Left lung (tissue), 10 donors: ENCODE data around the gene ITGB5. TPM values are rescaled to one million over a fixed set of nuclear protein-coding genes. Genes with fewer than 3 reads are reported as not detected.
"Not testable (repeated sequence)": the region's sequence is repeated elsewhere in the genome, so short reads cannot be mapped to it uniquely, and the experiment has no call there.

Source experiments
- ATAC-seq: fragments of 200-7000 bp; cut with Tn5 transposase; one replicate; pipeline ENCODE4 v1.9.1; 2020; ENCODE audit warnings: moderate library complexity
- DNase-seq, 4 donors: peaks; one replicate each; pipeline ENCODE4 v3.0.0-alpha.2; 2013 to 2020
- H3K27ac ChIP-seq, 2 donors: fragments of 200-600 bp; sonication (generic) in 1 of 2; one replicate each; pipeline versions ENCODE4 v1.5.0 to v1.8.0; 2020 to 2021
- H3K27me3 ChIP-seq, 2 donors: fragments of 200-600 bp; sonication (generic) in 1 of 2; one replicate each; pipeline versions ENCODE4 v1.5.0 to v1.8.0; 2020 to 2021
- H3K36me3 ChIP-seq, 2 donors: fragments of 200-600 bp; sonication (generic) in 1 of 2; one replicate each; pipeline versions ENCODE4 v1.5.0 to v1.8.0; 2020 to 2021
- H3K4me1 ChIP-seq, 2 donors: fragments of 200-600 bp; one replicate each; pipeline ENCODE4 v1.8.0; 2021
- H3K4me3 ChIP-seq, 2 donors: fragments of 200-600 bp; sonication (generic) in 1 of 2; one replicate each; pipeline versions ENCODE4 v1.5.0 to v1.8.0; 2020 to 2021; ENCODE audit warnings: mild to moderate bottlenecking in 1 of 2
- H3K9me3 ChIP-seq, 2 donors: fragments of 200-600 bp; sonication (generic) in 1 of 2; one replicate each; pipeline versions ENCODE4 v1.5.0 to v1.8.0; 2020 to 2021
- CTCF ChIP-seq, 2 donors: fragments of 200-600 bp; sonication (generic) in 1 of 2; IDR thresholded peaks; one replicate each; pipeline versions ENCODE4 v1.5.0 to v1.8.0; 2021; ENCODE audit warnings: antibody characterized with exemption in 2 of 2
- intact Hi-C, 2 donors: fragments of 100-400 bp; cut with DNase I; formaldehyde crosslinking; loops; one replicate each; pipeline versions ENCODE4 v1.11.2 to v1.14.2; 2022
- polyA plus RNA-seq, 6 donors: library from polyadenylated mRNA; unstranded; fragments of 120-200 nt; gene quantifications; one replicate each; pipeline ENCODE4 v1.2.1, GENCODE V29; 2013; ENCODE audit not compliant: insufficient read length in 6 of 6
- total RNA-seq, 2 donors: library from RNA; stranded (reverse); fragmentation: NEBNext Ultra II Directional; extraction: Animal tissue kit (Norgen Biotek cat#: 25700); gene quantifications; one replicate each; pipeline ENCODE4 v1.2.1, GENCODE V29; 2021
- donor health status: DM: no; HTN: yes; CAD: no.
- donor health status: DM: no; HTN: no; CAD: no.

ITGB5 gene
- total and polyA plus RNA-seq, 8 donors: 54.8 to 142 (median 67.4) TPM

GRCh38 chr3:124792341-124793040, 94.7 kb downstream of the ITGB5 start:
- intact Hi-C loops: no loop called here
- H3K36me3 ChIP-seq: peaks cover 0 to 6% of the 10 kb centered on the region in 2 donors

GRCh38 chr3:124791639-124792151, 95.5 kb downstream of the ITGB5 start:
- H3K27ac ChIP-seq: peak overlapping the region; percentile 35 to 76
- TF ChIP-seq CTCF (IDR thresholded peaks at IDR 0.05): no peak
- DNase-seq: peak in 1 of 4 donors; percentile 72
- H3K36me3 ChIP-seq: peaks cover 0 to 6% of the 10 kb centered on the region in 2 donors
- intact Hi-C loops: no loop called here
- H3K4me1 ChIP-seq: peaks cover 15 to 18% of the 10 kb centered on the region in 2 donors
- no peak overlapping the region for H3K4me3 ChIP-seq
- ATAC-seq: peak; percentile 89
- no peaks in the 10 kb centered on the region for H3K9me3 ChIP-seq
- no peaks in the 10 kb centered on the region for H3K27me3 ChIP-seq

More at GRCh38 chr3:124792341-124793040, 94.7 kb downstream of the ITGB5 start:
- ATAC-seq (no peak), DNase-seq (no peak)
- peak overlapping the region in 1 of 2 donors; percentile 76 for H3K27ac ChIP-seq
- no peak overlapping the region for H3K4me3 ChIP-seq
- no peaks in the 10 kb centered on the region for H3K9me3 ChIP-seq
- no peaks in the 10 kb centered on the region for H3K27me3 ChIP-seq
- no peak for TF ChIP-seq CTCF (IDR thresholded peaks at IDR 0.05)
- H3K4me1 ChIP-seq: peaks cover 9 to 10% of the 10 kb centered on the region in 2 donors

- DNase-seq: no peak
- no peak for TF ChIP-seq CTCF (IDR thresholded peaks at IDR 0.05)
- peaks cover 0 to 3% of the 10 kb centered on the region in 2 donors for H3K36me3 ChIP-seq
- no peaks in the 10 kb centered on the region for H3K27me3 ChIP-seq
- intact Hi-C loops: no loop called here
- peak overlapping the region in 1 of 2 donors; percentile 76 for H3K27ac ChIP-seq
- no peak for ATAC-seq
- H3K4me3 ChIP-seq: no peak overlapping the region
- no peaks in the 10 kb centered on the region for H3K9me3 ChIP-seq
- peaks cover 15 to 18% of the 10 kb centered on the region in 2 donors for H3K4me1 ChIP-seq
Observed at GRCh38 chr3:124791142-124791541, 96.0 kb downstream of the ITGB5 start.

GRCh38 chr3:124789103-124789502, 98.1 kb downstream of the ITGB5 start:
- H3K9me3 ChIP-seq, H3K36me3 ChIP-seq, ATAC-seq, DNase-seq, H3K4me3 ChIP-seq, H3K27me3 ChIP-seq, H3K27ac ChIP-seq: not testable (repeated sequence)
- H3K4me1 ChIP-seq: peaks cover 15 to 18% of the 10 kb centered on the region in 2 donors
- intact Hi-C loops: loop anchor here in 1 of 2 donors (5.0 kb wide), 1 partner anchor 98 kb away; the partner anchor contains the start of gene ITGB5

- DNase-seq (no peak), ATAC-seq (no peak)
- H3K27ac ChIP-seq: peak overlapping the region in 1 of 2 donors; percentile 42
- H3K4me3 ChIP-seq: no peak overlapping the region
- no peaks in the 10 kb centered on the region for H3K27me3 ChIP-seq
- no peaks in the 10 kb centered on the region for H3K9me3 ChIP-seq
- no peaks in the 10 kb centered on the region for H3K36me3 ChIP-seq
- intact Hi-C loops: loop anchor here in 1 of 2 donors (5.0 kb wide), 1 partner anchor 99 kb away; the partner anchor contains the start of gene ITGB5
- no peak for TF ChIP-seq CTCF (IDR thresholded peaks at IDR 0.05)
- H3K4me1 ChIP-seq: peaks cover 12 to 13% of the 10 kb centered on the region in 2 donors
Observed at GRCh38 chr3:124788254-124788745, 98.9 kb downstream of the ITGB5 start.
